Stimulated activated CD4-positive, alpha-beta T cell treated with anti-CD3 and anti-CD28 coated beads, TNF-alpha, amount 100 ng/mL, for 4 hours (primary cell): ENCODE results near the gene SLC2A10.

ENCODE experiments used
- DNase-seq, 3 experiments: peaks; one replicate each; pipeline ENCODE4 v3.0.0-alpha.2; 2020; ENCODE audit warnings: low read depth in 3 of 3

Gene SLC2A10

GRCh38 chr20:46770330-46771194, 61.1 kb downstream of the SLC2A10 start:
- DNase-seq = no peak

GRCh38 chr20:46771195-46771588, 61.7 kb downstream of the SLC2A10 start:
- no peak for DNase-seq

GRCh38 chr20:46772901-46773300, 63.5 kb downstream of the SLC2A10 start:
- no peak for DNase-seq

GRCh38 chr20:46773680-46774079, 64.2 kb downstream of the SLC2A10 start:
- no peak for DNase-seq

- no peak for DNase-seq
These were observed 64.8 kb downstream of the SLC2A10 start for GRCh38 chr20:46774236-46774635.

- DNase-seq = no peak
These were observed 65.6 kb downstream of the SLC2A10 start for GRCh38 chr20:46774943-46775560.

GRCh38 chr20:46775806-46776205, 66.4 kb downstream of the SLC2A10 start:
- no peak for DNase-seq

GRCh38 chr20:46777331-46777730, 67.9 kb downstream of the SLC2A10 start:
- no peak for DNase-seq

GRCh38 chr20:46779831-46780230, 70.4 kb downstream of the SLC2A10 start:
- DNase-seq = no peak

GRCh38 chr20:46784436-46785127, 75.1 kb downstream of the SLC2A10 start:
- no peak for DNase-seq
